SU-DHL-6 (cell line): ENCODE results near the gene SYNDIG1.

Source experiments
- H2AFZ ChIP-seq: fragments of 200-600 bp; sonication (generic); 2 replicates; pipeline ENCODE4 v1.6.1; 2014; ENCODE audit warnings: low read depth, mild to moderate bottlenecking, moderate library complexity, mixed read lengths, antibody characterized with exemption, low read length; ENCODE audit not compliant: severe bottlenecking
- H3F3A ChIP-seq: fragments of 200-600 bp; shearing (Covaris generic); 2 replicates; pipeline ENCODE4 v1.6.0; 2016; ENCODE audit warnings: antibody characterized with exemption, mild to moderate bottlenecking; ENCODE audit not compliant: insufficient read depth
- H3K27ac ChIP-seq: fragments of 200-600 bp; sonication (generic); 2 replicates; pipeline ENCODE4 v1.5.1; 2016; ENCODE audit warnings: low read depth, mild to moderate bottlenecking, low read length, moderate library complexity, mixed read lengths
- H3K27me3 ChIP-seq: fragments of 200-600 bp; sonication (generic), shearing (Covaris generic); 2 replicates; pipeline ENCODE4 v1.6.0; 2014; ENCODE audit warnings: mild to moderate bottlenecking, low read length
- H3K36me3 ChIP-seq: fragments of 200-600 bp; sonication (generic); 2 replicates; pipeline ENCODE4 v1.6.1; 2014; ENCODE audit warnings: mild to moderate bottlenecking, low read length, mixed read lengths
- H3K4me2 ChIP-seq: fragments of 300-600, 200-600 bp; shearing (Covaris generic), sonication (generic); 2 replicates; pipeline ENCODE4 v1.6.0; 2014; ENCODE audit warnings: low read length, low read depth, mild to moderate bottlenecking; ENCODE audit not compliant: poor library complexity, severe bottlenecking
- H3K4me3 ChIP-seq: fragments of 200-600 bp; sonication (generic); 2 replicates; pipeline ENCODE4 v1.5.1; 2014; ENCODE audit warnings: antibody characterized with exemption, low read length, mild to moderate bottlenecking, mixed read lengths; ENCODE audit not compliant: insufficient read depth, poor library complexity, severe bottlenecking
- H3K79me2 ChIP-seq: fragments of 200-600 bp; sonication (generic); 2 replicates; pipeline ENCODE4 v1.6.1; 2014; ENCODE audit warnings: mild to moderate bottlenecking, low read length, moderate library complexity; ENCODE audit not compliant: insufficient read depth
- H3K9ac ChIP-seq: fragments of 200-600 bp; sonication (generic); 2 replicates; pipeline ENCODE4 v1.7.0; 2014; ENCODE audit warnings: mild to moderate bottlenecking, low read length
- H3K9me2 ChIP-seq: fragments of 200-600 bp; sonication (generic); replicated peaks from 2 replicates; pipeline ENCODE4 v1.6.1; 2014; ENCODE audit warnings: low read length; ENCODE audit not compliant: insufficient read depth
- H3K9me3 ChIP-seq: fragments of 200-600 bp; sonication (generic); 2 replicates; pipeline ENCODE4 v1.6.1; 2014; ENCODE audit warnings: low read length, mixed read lengths; ENCODE audit not compliant: insufficient read depth
- H4K20me1 ChIP-seq: fragments of 200-600 bp; sonication (generic); 2 replicates; pipeline ENCODE4 v1.6.1; 2014; ENCODE audit warnings: low read depth, mild to moderate bottlenecking, antibody characterized with exemption, low read length, moderate library complexity, mixed read lengths
- EZH2phosphoT487 ChIP-seq: fragments of 200-600 bp; sonication (generic), shearing (Covaris generic); conservative IDR thresholded peaks from 2 replicates; pipeline ENCODE4 v1.6.1; 2018; ENCODE audit warnings: mild to moderate bottlenecking, antibody characterized with exemption, low read length, moderate library complexity, mixed read lengths
- TF ChIP-seq, protein P1 (sequence below): fragments of 200-600 bp; sonication (generic); IDR thresholded peaks from one replicate; pipeline ENCODE4 v1.5.1; 2017; ENCODE audit warnings: antibody characterized with exemption, mild to moderate bottlenecking, low read length, moderate library complexity; ENCODE audit not compliant: insufficient read depth, poor library complexity, severe bottlenecking

Gene SYNDIG1

DNA sequence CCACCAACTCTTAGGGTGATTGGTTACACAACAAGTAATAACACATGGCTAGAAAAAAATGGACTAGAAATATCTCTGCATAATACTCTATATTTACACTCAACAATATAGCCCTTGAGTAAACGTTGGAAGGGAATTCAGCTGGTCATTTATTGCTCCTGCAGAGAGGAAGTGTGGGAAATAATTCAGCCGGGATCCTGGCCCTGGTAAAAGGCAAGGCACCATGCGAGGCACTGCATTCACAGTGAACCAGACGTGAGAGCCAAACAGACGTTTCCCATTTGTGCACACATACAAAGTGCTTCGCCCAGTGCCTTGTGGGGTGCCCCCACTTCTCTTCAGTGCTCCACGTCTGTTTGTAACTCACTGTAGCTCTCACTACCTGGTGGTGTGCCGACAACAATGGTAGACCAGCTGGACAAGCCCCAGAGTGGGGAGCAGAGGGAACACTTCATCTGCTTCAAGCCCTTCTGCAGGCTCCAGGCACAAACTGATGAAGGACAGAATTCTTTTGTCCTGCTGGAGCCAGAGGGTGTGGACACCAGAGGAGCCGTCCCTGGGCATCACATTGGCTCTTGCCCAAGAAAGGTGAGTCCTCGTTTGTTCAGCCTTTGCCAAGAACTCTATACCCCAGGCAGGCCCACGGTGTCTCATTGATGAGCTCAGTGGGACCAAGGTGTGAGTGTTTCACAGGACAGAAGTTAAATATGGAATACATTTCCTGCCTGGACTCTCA, 18.8 kb downstream of the SYNDIG1 start:
- no peak overlapping the region for H2AFZ ChIP-seq
- no peak overlapping the region for H3K4me3 ChIP-seq
- no peaks in the 10 kb centered on the region for H3K79me2 ChIP-seq
- no peaks in the 10 kb centered on the region for H3F3A ChIP-seq
- no peak for TF ChIP-seq EZH2phosphoT487
- TF ChIP-seq, protein P1, sequence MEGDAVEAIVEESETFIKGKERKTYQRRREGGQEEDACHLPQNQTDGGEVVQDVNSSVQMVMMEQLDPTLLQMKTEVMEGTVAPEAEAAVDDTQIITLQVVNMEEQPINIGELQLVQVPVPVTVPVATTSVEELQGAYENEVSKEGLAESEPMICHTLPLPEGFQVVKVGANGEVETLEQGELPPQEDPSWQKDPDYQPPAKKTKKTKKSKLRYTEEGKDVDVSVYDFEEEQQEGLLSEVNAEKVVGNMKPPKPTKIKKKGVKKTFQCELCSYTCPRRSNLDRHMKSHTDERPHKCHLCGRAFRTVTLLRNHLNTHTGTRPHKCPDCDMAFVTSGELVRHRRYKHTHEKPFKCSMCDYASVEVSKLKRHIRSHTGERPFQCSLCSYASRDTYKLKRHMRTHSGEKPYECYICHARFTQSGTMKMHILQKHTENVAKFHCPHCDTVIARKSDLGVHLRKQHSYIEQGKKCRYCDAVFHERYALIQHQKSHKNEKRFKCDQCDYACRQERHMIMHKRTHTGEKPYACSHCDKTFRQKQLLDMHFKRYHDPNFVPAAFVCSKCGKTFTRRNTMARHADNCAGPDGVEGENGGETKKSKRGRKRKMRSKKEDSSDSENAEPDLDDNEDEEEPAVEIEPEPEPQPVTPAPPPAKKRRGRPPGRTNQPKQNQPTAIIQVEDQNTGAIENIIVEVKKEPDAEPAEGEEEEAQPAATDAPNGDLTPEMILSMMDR = no peak
- no peak overlapping the region for H3K9ac ChIP-seq
- H4K20me1 ChIP-seq = no peaks in the 10 kb centered on the region
- H3K9me3 ChIP-seq = no peaks in the 10 kb centered on the region
- H3K9me2 ChIP-seq = no peaks in the 10 kb centered on the region
- H3K27ac ChIP-seq = no peak overlapping the region
- H3K27me3 ChIP-seq = no peaks in the 10 kb centered on the region
- no peak overlapping the region for H3K4me2 ChIP-seq
- H3K36me3 ChIP-seq = no peaks in the 10 kb centered on the region

DNA sequence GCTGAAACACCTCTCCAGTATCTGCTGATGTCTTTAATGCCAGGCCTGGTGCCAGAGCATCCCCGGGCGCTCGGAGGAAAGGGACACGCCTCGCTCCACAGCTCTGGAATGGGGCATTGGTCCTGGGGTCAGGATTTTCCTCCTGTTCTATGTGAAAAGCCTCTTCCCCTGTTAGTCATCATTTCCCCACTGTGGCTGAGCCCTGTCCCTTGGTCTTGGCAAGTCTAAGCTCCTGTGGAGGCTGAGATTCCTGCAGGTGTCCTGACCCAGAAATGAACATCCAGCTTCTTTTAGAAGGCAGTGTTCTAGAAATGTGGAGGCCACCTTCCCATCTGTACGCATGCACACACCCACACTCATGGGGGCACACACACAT, 19.4 kb downstream of the SYNDIG1 start:
- no peaks in the 10 kb centered on the region for H3K9me3 ChIP-seq
- TF ChIP-seq, protein P1 = no peak
- TF ChIP-seq EZH2phosphoT487 = no peak
- H2AFZ ChIP-seq = no peak overlapping the region
- H3K4me3 ChIP-seq = no peak overlapping the region
- no peak overlapping the region for H3K9ac ChIP-seq
- no peaks in the 10 kb centered on the region for H3K79me2 ChIP-seq
- no peaks in the 10 kb centered on the region for H3K36me3 ChIP-seq
- H3K27ac ChIP-seq = no peak overlapping the region
- H3F3A ChIP-seq = no peaks in the 10 kb centered on the region
- H3K9me2 ChIP-seq = no peaks in the 10 kb centered on the region
- no peaks in the 10 kb centered on the region for H3K27me3 ChIP-seq
- no peak overlapping the region for H3K4me2 ChIP-seq
- no peaks in the 10 kb centered on the region for H4K20me1 ChIP-seq

DNA sequence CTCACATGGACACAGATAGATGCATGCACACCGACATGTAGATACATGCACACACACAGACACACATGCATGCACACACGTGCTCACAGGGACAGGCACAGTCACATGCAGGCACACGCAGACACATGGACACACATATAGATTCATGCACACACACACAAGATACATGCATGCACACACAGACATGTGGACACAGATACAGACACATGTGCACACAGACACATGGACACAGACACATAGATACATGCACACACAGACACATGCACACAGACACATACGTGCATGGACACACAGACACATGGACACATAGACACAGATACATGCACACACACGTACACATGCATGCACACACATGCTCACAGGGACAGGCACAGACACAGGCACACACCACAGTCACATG, 19.8 kb downstream of the SYNDIG1 start:
- no peaks in the 10 kb centered on the region for H3K27me3 ChIP-seq
- TF ChIP-seq, protein P1 = no peak
- no peak for TF ChIP-seq EZH2phosphoT487
- H3K9me3 ChIP-seq = no peaks in the 10 kb centered on the region
- H3K9me2 ChIP-seq = no peaks in the 10 kb centered on the region
- H3K9ac ChIP-seq = no peak overlapping the region
- no peak overlapping the region for H3K4me3 ChIP-seq
- H3K4me2 ChIP-seq = no peak overlapping the region
- H3K79me2 ChIP-seq = no peaks in the 10 kb centered on the region
- no peak overlapping the region for H3K27ac ChIP-seq
- H3K36me3 ChIP-seq = no peaks in the 10 kb centered on the region
- H3F3A ChIP-seq = no peaks in the 10 kb centered on the region
- no peaks in the 10 kb centered on the region for H4K20me1 ChIP-seq
- no peak overlapping the region for H2AFZ ChIP-seq
